ENCODE data around the gene GPX2.

GPX2 gene

GRCh38 chr14:64912261-64912660, 30.3 kb downstream of the GPX2 start:
- DNase-seq = no peak

DNA sequence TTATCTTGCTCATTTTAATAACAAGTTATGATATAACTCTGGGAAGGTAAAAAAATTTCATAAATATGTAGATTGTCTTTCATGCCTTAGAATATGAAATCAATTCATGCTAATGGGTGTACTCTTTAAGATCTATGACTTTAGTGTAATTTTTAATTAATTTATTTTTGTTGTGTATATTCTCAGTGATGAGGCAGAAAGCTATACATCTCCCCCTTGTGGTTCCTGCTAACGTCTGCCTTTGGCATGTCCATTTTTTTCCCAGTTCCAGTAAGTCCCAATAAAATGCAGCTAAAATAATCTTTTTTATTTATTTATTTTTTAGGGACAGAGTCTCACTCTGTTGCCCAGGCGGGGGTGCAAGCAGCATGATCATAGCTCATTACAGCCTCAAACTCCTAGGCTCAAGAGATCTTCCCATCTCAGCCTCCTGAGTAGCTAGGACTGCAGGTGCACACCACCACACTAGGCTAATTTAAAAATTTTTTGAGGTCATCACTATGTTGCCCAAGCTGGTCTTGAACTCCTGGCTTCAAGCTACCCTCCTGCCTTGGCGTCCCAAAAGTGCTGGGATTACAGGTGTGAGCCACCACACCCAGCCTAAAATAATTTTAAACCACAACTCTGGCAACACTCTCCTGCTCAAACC, 31.6 kb downstream of the GPX2 start:
- no peak for DNase-seq

DNA sequence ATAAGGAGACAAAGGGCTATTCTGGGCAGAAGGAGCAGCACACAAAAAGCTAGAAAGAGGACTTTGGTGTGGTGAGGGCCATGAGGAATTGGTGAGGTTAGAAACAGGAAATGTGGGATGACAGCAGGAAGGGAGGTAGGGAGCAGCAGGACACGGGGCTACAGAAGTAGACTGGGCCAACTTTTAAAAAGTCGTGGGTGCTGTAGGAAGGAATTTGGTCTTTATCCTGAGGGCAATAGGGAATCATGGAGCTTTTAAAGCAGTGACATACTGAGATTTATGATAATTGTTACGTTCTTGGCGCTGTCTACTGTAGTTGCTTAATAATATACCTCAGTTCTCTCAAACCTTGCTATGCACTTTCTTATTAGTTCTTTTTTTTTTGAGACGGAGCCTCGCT, 36.5 kb downstream of the GPX2 start:
- no peak for DNase-seq

DNA sequence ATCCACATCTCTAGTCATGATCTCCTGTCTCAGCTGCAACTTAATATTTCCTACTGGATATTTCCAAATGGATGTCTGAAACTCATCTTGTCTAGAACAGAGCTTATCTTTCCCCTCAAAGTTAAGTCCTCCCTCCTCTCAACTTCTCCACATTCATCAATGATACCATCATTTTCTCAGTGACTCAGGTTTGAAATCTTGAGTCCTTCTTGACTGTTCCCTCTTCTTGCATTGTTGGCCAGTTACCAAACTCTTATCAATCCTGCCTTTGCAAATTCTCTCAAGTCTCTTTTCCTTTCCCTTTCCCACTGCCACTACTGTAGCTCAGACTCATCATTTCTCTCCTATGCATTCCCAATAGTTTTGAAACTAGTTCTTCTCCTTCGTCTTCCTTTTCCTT, 42.6 kb downstream of the GPX2 start:
- no peak for DNase-seq

- no peak for DNase-seq
Observed at GRCh38 chr14:64891839-64892375, 50.6 kb downstream of the GPX2 start.

- DNase-seq = no peak
Observed at GRCh38 chr14:64891173-64891838, 51.2 kb downstream of the GPX2 start.

DNA sequence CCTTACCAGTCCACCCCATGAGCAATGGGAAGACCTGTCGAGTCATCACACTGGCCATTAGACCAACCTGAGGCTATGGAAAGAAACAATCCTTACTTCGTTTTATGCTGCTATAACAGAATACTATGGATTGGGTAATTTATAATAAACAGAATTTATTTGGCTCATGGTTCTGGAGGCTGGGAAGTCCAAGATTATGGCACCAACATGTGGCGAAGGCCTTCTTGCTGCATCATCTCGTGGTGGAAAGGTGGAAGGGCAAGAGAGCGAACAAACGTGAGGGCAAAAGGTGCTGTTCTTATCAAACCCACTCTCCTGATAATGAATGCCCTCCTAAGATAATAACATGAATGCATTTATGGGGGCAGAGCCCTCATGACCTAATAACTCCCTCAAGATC, 53.2 kb downstream of the GPX2 start:
- DNase-seq = no peak

All from NCI-H1417 treated with DMSO at 0.1 percent for 48 hours (cell line).